Left renal cortex interstitium (tissue), 4 donors: ENCODE results near the gene PRR11. TPM values are rescaled to one million over a fixed set of nuclear protein-coding genes. Genes with fewer than 3 reads are reported as not detected.
"Not testable (repeated sequence)": the region's sequence is repeated elsewhere in the genome, so short reads cannot be mapped to it uniquely, and the experiment has no call there.

Source experiments
- DNase-seq, 4 donors: peaks; one replicate each; pipeline ENCODE4 v3.0.0-alpha.2; 2013; ENCODE audit warnings: low read depth in 4 of 4, low spot score in 2 of 4, missing footprints in 1 of 4
- polyA plus RNA-seq, 4 donors: library from polyadenylated mRNA; unstranded; fragments of 120-200 nt; gene quantifications; one replicate each; pipeline ENCODE4 v1.2.1, GENCODE V29; 2013; ENCODE audit not compliant: insufficient read length in 4 of 4

Gene PRR11
- polyA plus RNA-seq = 10 to 100 TPM; 16.5 to 20.4 (median 18.0) TPM

- peak in 2 of 4 donors; percentile 99 for DNase-seq
These were observed at the start of gene PRR11 for GRCh38 chr17:59155439-59156177. Gene PRR11 (plus strand): TSS chr17:59155746. CDS start chr17:59169753, 14,007 bp downstream.

- no peak for DNase-seq
These were observed 49.6 kb upstream of the PRR11 start for GRCh38 chr17:59105852-59106462.

- DNase-seq = peak; percentile 88 to 98 (median 95)
These were observed 48.9 kb upstream of the PRR11 start, which contains the start of gene TRIM37 for GRCh38 chr17:59106463-59107305. Gene TRIM37 (minus strand): TSS chr17:59106880. CDS start chr17:59106461, 419 bp downstream.

- no peak for DNase-seq
These were observed 48.3 kb upstream of the PRR11 start for GRCh38 chr17:59107306-59107670.

- DNase-seq = no peak
These were observed 47.0 kb upstream of the PRR11 start for GRCh38 chr17:59108400-59109102.

GRCh38 chr17:59110973-59111372 is 44.6 kb upstream of the PRR11 start:
- no peak for DNase-seq

GRCh38 chr17:59111539-59111938 is 44.0 kb upstream of the PRR11 start:
- no peak for DNase-seq

GRCh38 chr17:59115474-59115873 is 40.1 kb upstream of the PRR11 start:
- no peak for DNase-seq

GRCh38 chr17:59121901-59122480 is 33.6 kb upstream of the PRR11 start:
- DNase-seq = no peak

GRCh38 chr17:59124665-59125064 is 30.9 kb upstream of the PRR11 start:
- DNase-seq = no peak

GRCh38 chr17:59126809-59127417 is 28.6 kb upstream of the PRR11 start:
- no peak for DNase-seq

- no peak for DNase-seq
These were observed 25.7 kb upstream of the PRR11 start for GRCh38 chr17:59129814-59130213.

- no peak for DNase-seq
These were observed 24.4 kb upstream of the PRR11 start for GRCh38 chr17:59131131-59131530.

- DNase-seq = not testable (repeated sequence)
These were observed 17.2 kb upstream of the PRR11 start for GRCh38 chr17:59138339-59138738.

GRCh38 chr17:59139939-59140338 is 15.6 kb upstream of the PRR11 start:
- DNase-seq = no peak

- DNase-seq = no peak
These were observed 13.7 kb upstream of the PRR11 start for GRCh38 chr17:59141860-59142259.

GRCh38 chr17:59145571-59146096 is 9.9 kb upstream of the PRR11 start:
- DNase-seq = no peak

- no peak for DNase-seq
These were observed 6.5 kb upstream of the PRR11 start for GRCh38 chr17:59149051-59149450.

- DNase-seq = no peak
These were observed 5.6 kb upstream of the PRR11 start for GRCh38 chr17:59149841-59150511.
